Astrocyte of the cerebellum (primary cell): ENCODE results near the gene SPRED3.

Experiments used
- DNase-seq: peaks from one replicate; pipeline ENCODE4 v3.0.0-alpha.2; 2011; ENCODE audit warnings: low read depth
- H3K4me3 ChIP-seq: 2 replicates; pipeline ENCODE4 v1.5.1; 2011; ENCODE audit warnings: mild to moderate bottlenecking, low read depth, low read length, moderate library complexity
- CTCF ChIP-seq: IDR thresholded peaks from 2 replicates; pipeline ENCODE4 v1.5.1; 2012; ENCODE audit warnings: low read length, low read depth, moderate library complexity, mild to moderate bottlenecking; ENCODE audit errors: missing control alignments
- in situ Hi-C: cut with HindIII; loops from 2 replicates; pipeline ENCODE4 v1.10.0; 2017; ENCODE audit warnings: low sequenced_read_pairs

The SPRED3 gene

GRCh38 chr19:38386971-38387549, 1.4 kb upstream of the SPRED3 start:
- H3K4me3 ChIP-seq = peak overlapping the region; percentile 81
- in situ Hi-C loops = no loop called here
- TF ChIP-seq CTCF = no peak
- no peak for DNase-seq

- in situ Hi-C loops = no loop called here
- peak; percentile 80 for DNase-seq
- H3K4me3 ChIP-seq = peak within 1 kb of the TSS; percentile 81
- TF ChIP-seq CTCF = no peak
Observed at GRCh38 chr19:38387550-38388348, 748 bp upstream of the SPRED3 start, which contains the start of gene GGN. GGN (minus strand) TSS chr19:38388034; CDS start chr19:38387261, 773 bp downstream.

- peak; percentile 42 for DNase-seq
- in situ Hi-C loops = no loop called here
- H3K4me3 ChIP-seq = peak overlapping the region; percentile 81
- TF ChIP-seq CTCF = no peak
Observed at GRCh38 chr19:38389101-38389925, 816 bp downstream of the SPRED3 start.

- peak overlapping the region; percentile 81 for H3K4me3 ChIP-seq
- no peak for DNase-seq
- in situ Hi-C loops = no loop called here
- no peak for TF ChIP-seq CTCF
Observed at GRCh38 chr19:38389957-38390924, 1.7 kb downstream of the SPRED3 start.

- in situ Hi-C loops = no loop called here
- DNase-seq = no peak
- no peak overlapping the region for H3K4me3 ChIP-seq
- TF ChIP-seq CTCF = no peak
Observed at GRCh38 chr19:38391911-38392464, 3.5 kb downstream of the SPRED3 start.
